Right lobe of liver (tissue), 4 donors: Measurements from ENCODE around the gene MAP3K13.
"Not testable (repeated sequence)": the region's sequence is repeated elsewhere in the genome, so short reads cannot be mapped to it uniquely, and the experiment has no call there.

Experiments used
- CTCF ChIP-seq, 4 donors: fragments of 200-600 bp in 3 of 4; fragments of 450-650 bp in 1 of 4; IDR thresholded peaks; one replicate each; pipeline versions ENCODE4 v1.5.1 to v1.8.0; 2016 to 2022; ENCODE audit warnings: antibody characterized with exemption in 4 of 4, mild to moderate bottlenecking in 2 of 4
- POLR2A ChIP-seq: fragments of 450-650 bp; IDR thresholded peaks from one replicate; pipeline ENCODE4 v1.6.1; 2017; ENCODE audit warnings: antibody characterized with exemption, mild to moderate bottlenecking
- donor health status: DM: no; HTN: no; CAD: no.
- donor health status: DM: no; HTN: no; CAD: no.
- donor health status: DM: no; HTN: yes; CAD: no.

GRCh38 chr3:185474922-185475321 is 112.0 kb downstream of the MAP3K13 start:
- TF ChIP-seq CTCF (IDR thresholded peaks at IDR 0.05); POLR2A: not testable (repeated sequence)
